Measurements from ENCODE around the gene NQO1. TPM values are rescaled to one million over a fixed set of nuclear protein-coding genes. Genes with fewer than 3 reads are reported as not detected.

Gene NQO1
- polyA plus RNA-seq, 1 donor (not counting 4 experiments of a cell fraction or from before 2014, with no cell fraction given), result 166 TPM

GRCh38 chr16:69724981-69725479 lies 1.3 kb downstream of the NQO1 start:
- FAIRE-seq (no peak), DNase-seq (ENCODE audit: low read depth, low spot score) (no peak)
- Histone ChIP-seq H3K9me1 (ENCODE audit: control insufficient read depth, extremely low read depth, insufficient read depth, low read length) (no peaks in the 10 kb centered on the region), H3K9ac (ENCODE audit: control insufficient read depth, extremely low read depth, insufficient read depth, low read length) (peak overlapping the region; percentile 44), H3K79me2 (ENCODE audit: control insufficient read depth, insufficient read depth, low read length) (peaks cover 31% of the 10 kb centered on the region), H3K4me3 (ENCODE audit: control insufficient read depth in 2 of 3, extremely low read depth in 1 of 3, insufficient read depth in 2 of 3, low read depth in 1 of 3, low read length in 3 of 3) (peak overlapping the region in 2 of 3 experiments; percentile 32 to 78), H2AFZ (ENCODE audit: control insufficient read depth, low read length) (peak overlapping the region; percentile 31), H3K36me3 (ENCODE audit: control insufficient read depth in 2 of 2, extremely low read depth in 1 of 2, insufficient read depth in 2 of 2, low read length in 2 of 2) (peaks cover 2 to 5% of the 10 kb centered on the region in 2 experiments), H4K20me1 (ENCODE audit: control insufficient read depth, extremely low read depth, insufficient read depth, low read length) (no peaks in the 10 kb centered on the region), H3K9me3 (ENCODE audit: control insufficient read depth, low read depth, low read length) (no peaks in the 10 kb centered on the region), H3K27me3 (ENCODE audit: control insufficient read depth, extremely low read depth, insufficient read depth, low read length) (no peaks in the 10 kb centered on the region), H3K4me2 (ENCODE audit: control insufficient read depth, extremely low read depth, insufficient read depth, low read depth, low read length) (peak overlapping the region; percentile 81), H3K4me1 (ENCODE audit: control insufficient read depth, extremely low read depth, insufficient read depth, low read length) (peaks cover 27% of the 10 kb centered on the region), H3K27ac (ENCODE audit: control insufficient read depth, insufficient read depth, low read length) (peak overlapping the region; percentile 30)
- dilution Hi-C loops (cut with MboI; ENCODE audit: extremely low pct_ligation_motif_present, low sequenced_read_pairs), result no loop called here
- TF ChIP-seq EZH2 (IDR thresholded peaks at IDR 0.05; ENCODE audit: low read length), result no peak
- no peak for TF ChIP-seq CTCF (optimal IDR thresholded peaks at IDR 0.05 in 1 of 3, IDR thresholded peaks at IDR 0.05 in 1 of 3, conservative IDR thresholded peaks at IDR 0.05 in 1 of 3; ENCODE audit: extremely low read depth in 1 of 3, insufficient read depth in 2 of 3, low read length in 3 of 3)

GRCh38 chr16:69724414-69724873 lies 1.9 kb downstream of the NQO1 start:
- H3K9ac ChIP-seq (ENCODE audit: control insufficient read depth, extremely low read depth, insufficient read depth, low read length), result no peak overlapping the region
- no peak for FAIRE-seq
- no peaks in the 10 kb centered on the region for H4K20me1 ChIP-seq (ENCODE audit: control insufficient read depth, extremely low read depth, insufficient read depth, low read length)
- H3K27ac ChIP-seq (ENCODE audit: control insufficient read depth, insufficient read depth, low read length), result no peak overlapping the region
- H3K4me2 ChIP-seq (ENCODE audit: control insufficient read depth, extremely low read depth, insufficient read depth, low read depth, low read length), result peak overlapping the region; percentile 81
- TF ChIP-seq CTCF (optimal IDR thresholded peaks at IDR 0.05 in 1 of 3, IDR thresholded peaks at IDR 0.05 in 1 of 3, conservative IDR thresholded peaks at IDR 0.05 in 1 of 3; ENCODE audit: extremely low read depth in 1 of 3, insufficient read depth in 2 of 3, low read length in 3 of 3) (no peak), EZH2 (IDR thresholded peaks at IDR 0.05; ENCODE audit: low read length) (no peak)
- peak overlapping the region in 2 of 3 experiments; percentile 32 to 78 for H3K4me3 ChIP-seq (ENCODE audit: control insufficient read depth in 2 of 3, extremely low read depth in 1 of 3, insufficient read depth in 2 of 3, low read depth in 1 of 3, low read length in 3 of 3)
- H3K4me1 ChIP-seq (ENCODE audit: control insufficient read depth, extremely low read depth, insufficient read depth, low read length), result peaks cover 27% of the 10 kb centered on the region
- dilution Hi-C loops (cut with MboI; ENCODE audit: extremely low pct_ligation_motif_present, low sequenced_read_pairs), result no loop called here
- H3K79me2 ChIP-seq (ENCODE audit: control insufficient read depth, insufficient read depth, low read length), result peaks cover 31% of the 10 kb centered on the region
- no peaks in the 10 kb centered on the region for H3K9me1 ChIP-seq (ENCODE audit: control insufficient read depth, extremely low read depth, insufficient read depth, low read length)
- no peak for DNase-seq (ENCODE audit: low read depth, low spot score)
- no peak overlapping the region for H2AFZ ChIP-seq (ENCODE audit: control insufficient read depth, low read length)
- H3K9me3 ChIP-seq (ENCODE audit: control insufficient read depth, low read depth, low read length), result no peaks in the 10 kb centered on the region
- H3K36me3 ChIP-seq (ENCODE audit: control insufficient read depth in 2 of 2, extremely low read depth in 1 of 2, insufficient read depth in 2 of 2, low read length in 2 of 2), result peaks cover 2 to 5% of the 10 kb centered on the region in 2 experiments
- no peaks in the 10 kb centered on the region for H3K27me3 ChIP-seq (ENCODE audit: control insufficient read depth, extremely low read depth, insufficient read depth, low read length)
